Fibroblast of lung (primary cell): ENCODE measurements around the gene CFAP77.

Source experiments
- CTCF ChIP-seq, 2 donors: IDR thresholded peaks in 1 of 2; conservative IDR thresholded peaks in 1 of 2; 1 replicate in 1 of 2; 2 replicates in 1 of 2; pipeline ENCODE4 v1.5.1; 2011 to 2012; ENCODE audit warnings: low read length in 2 of 2, control low read depth in 1 of 2, inconsistent platforms in 1 of 2, low read depth in 1 of 2, mild to moderate bottlenecking in 1 of 2
- EZH2 ChIP-seq: IDR thresholded peaks from 2 replicates; pipeline ENCODE4 v1.5.1; 2012; ENCODE audit warnings: low read length, control low read depth, mild to moderate bottlenecking; ENCODE audit errors: missing control alignments

GRCh38 chr9:132511191-132511999 is 101.4 kb downstream of the CFAP77 start:
- no peak for TF ChIP-seq CTCF (conservative IDR thresholded peaks at IDR 0.05 in 1 of 2, IDR thresholded peaks at IDR 0.05 in 1 of 2; ENCODE audit: low read depth in 1 of 2, low read length in 2 of 2)
- no peak for TF ChIP-seq EZH2
